ENCODE data around the gene PMPCA. TPM values are rescaled to one million over a fixed set of nuclear protein-coding genes. Genes with fewer than 3 reads are reported as not detected.

The PMPCA gene
- polyA plus RNA-seq, 2 donors = 32.0 to 38.6 TPM

DNA sequence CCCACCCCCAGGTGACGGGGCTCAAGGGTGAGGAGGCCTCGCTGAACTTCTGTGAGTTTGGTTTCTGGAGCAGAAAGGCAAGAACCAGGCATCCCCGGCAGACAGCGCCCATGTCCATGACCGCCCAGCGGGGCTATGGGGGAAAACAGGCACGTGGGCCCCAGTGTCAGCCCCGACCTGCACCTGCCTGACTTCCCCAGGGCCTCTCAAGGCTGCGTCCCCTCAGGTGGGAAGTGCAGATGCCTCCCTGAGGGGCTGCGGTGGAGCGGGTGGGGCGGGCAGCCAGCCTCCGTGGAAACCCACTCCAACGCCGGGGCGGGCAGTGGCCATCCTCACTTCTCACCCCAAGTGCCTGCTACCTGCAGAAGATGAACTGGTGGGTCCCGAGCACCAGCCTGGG is 30.1 kb upstream of the PMPCA start:
- Histone ChIP-seq H3K27me3 (ENCODE audit: control insufficient read depth in 1 of 2, insufficient read depth in 2 of 2, low read length in 2 of 2) (no peaks in the 10 kb centered on the region), H3K4me1 (ENCODE audit: control insufficient read depth in 2 of 2, insufficient read depth in 2 of 2, low read length in 1 of 2) (no peaks in the 10 kb centered on the region), H3K27ac (ENCODE audit: low read depth in 2 of 2, low read length in 1 of 2) (no peak overlapping the region), H3K9me3 (ENCODE audit: control insufficient read depth in 2 of 2, insufficient read depth in 1 of 2, low read depth in 1 of 2, low read length in 1 of 2) (no peaks in the 10 kb centered on the region), H3K4me3 (ENCODE audit: low read depth in 1 of 2, low read length in 2 of 2) (no peak overlapping the region), H3K36me3 (ENCODE audit: control insufficient read depth in 2 of 2, insufficient read depth in 2 of 2, low read length in 1 of 2) (peaks cover 14 to 52% of the 10 kb centered on the region in 2 donors)
- 92 to 93% methylated on average over 17 of the region's 17 CpGs for WGBS, 2 donors

DNA sequence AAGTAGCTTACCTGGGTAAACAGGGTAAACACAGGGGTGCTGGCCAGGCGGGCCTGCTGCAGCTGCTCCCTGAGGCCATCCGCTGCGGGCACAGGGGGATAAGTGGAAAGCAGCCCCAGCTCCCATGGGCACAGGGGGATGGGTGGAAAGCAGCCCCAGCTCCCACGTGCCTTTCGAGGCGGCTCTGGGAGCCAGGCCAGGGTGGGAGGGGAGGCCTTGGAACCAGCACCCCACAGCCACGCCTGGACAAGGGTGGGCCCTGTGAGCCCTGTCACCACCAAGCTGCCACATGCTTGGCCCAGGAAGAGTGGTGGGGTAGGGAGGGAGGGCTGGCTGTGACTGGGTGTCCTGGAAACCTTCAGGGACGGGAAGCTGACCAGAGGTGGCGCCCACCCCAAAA is 29.1 kb upstream of the PMPCA start:
- Histone ChIP-seq H3K27me3 (ENCODE audit: control insufficient read depth in 1 of 2, insufficient read depth in 2 of 2, low read length in 2 of 2) (no peaks in the 10 kb centered on the region), H3K4me3 (ENCODE audit: low read depth in 1 of 2, low read length in 2 of 2) (no peak overlapping the region)
- 75 to 83% methylated on average over 9 of the region's 9 CpGs for WGBS, 2 donors

DNA sequence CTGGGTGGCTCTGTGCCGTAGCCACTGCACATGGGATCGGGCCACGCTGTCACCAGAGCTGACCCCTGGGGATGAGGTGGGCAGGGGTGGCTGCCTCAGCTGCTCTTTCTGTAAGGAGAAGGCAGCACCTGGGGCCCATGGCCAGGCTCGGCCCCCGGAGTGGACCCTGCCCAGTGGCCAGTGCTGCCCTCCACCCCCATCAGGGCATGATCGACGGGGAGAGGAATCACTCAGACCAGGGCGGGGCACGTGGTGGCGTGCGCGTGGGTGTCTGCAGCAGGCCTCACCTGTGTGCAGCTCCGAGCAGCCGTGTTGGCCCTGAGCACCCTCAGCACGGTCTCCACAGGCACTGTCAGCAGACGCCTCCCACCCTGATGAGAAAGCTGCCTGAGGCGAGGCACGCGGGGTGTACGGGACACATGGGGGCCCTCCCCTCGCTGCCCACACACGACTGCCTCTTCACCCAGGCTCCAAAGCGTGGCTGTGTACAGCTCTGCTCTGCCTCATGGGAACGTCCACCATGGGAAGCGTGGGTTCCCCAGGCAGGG is 28.4 kb upstream of the PMPCA start:
- H3K36me3 ChIP-seq (ENCODE audit: control insufficient read depth in 2 of 2, insufficient read depth in 2 of 2, low read length in 1 of 2) = peaks cover 15 to 55% of the 10 kb centered on the region in 2 donors

More for the DNA sequence above, 29.1 kb upstream of the PMPCA start:
- Histone ChIP-seq H3K36me3 (ENCODE audit: control insufficient read depth in 2 of 2, insufficient read depth in 2 of 2, low read length in 1 of 2) (peaks cover 14 to 52% of the 10 kb centered on the region in 2 donors), H3K27ac (ENCODE audit: low read depth in 2 of 2, low read length in 1 of 2) (no peak overlapping the region), H3K9me3 (ENCODE audit: control insufficient read depth in 2 of 2, insufficient read depth in 1 of 2, low read depth in 1 of 2, low read length in 1 of 2) (no peaks in the 10 kb centered on the region), H3K4me1 (ENCODE audit: control insufficient read depth in 2 of 2, insufficient read depth in 2 of 2, low read length in 1 of 2) (no peaks in the 10 kb centered on the region)

DNA sequence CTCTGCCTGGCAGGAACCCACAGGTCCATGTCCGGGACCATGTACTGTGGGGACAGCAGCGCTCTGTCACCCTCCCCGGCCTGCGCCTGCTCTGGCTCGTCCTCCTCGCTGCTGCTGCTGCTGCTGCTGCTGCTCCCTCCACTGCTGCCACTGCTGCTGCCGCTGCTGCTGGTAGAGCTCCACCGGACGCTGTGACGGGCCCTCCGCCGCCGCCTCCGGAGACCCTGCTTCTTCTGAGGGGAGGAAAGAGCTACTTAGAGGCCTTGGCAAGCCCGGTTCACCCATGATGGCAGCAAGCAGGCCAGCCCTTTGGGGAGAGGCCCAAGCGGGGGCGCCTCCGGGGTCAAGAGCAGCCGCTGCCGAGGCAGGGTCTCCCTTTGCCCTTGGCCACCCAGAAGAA is 27.0 kb upstream of the PMPCA start:
- no peaks in the 10 kb centered on the region for H3K4me1 ChIP-seq (ENCODE audit: control insufficient read depth in 2 of 2, insufficient read depth in 2 of 2, low read length in 1 of 2)
- peaks cover 25 to 66% of the 10 kb centered on the region in 2 donors for H3K36me3 ChIP-seq (ENCODE audit: control insufficient read depth in 2 of 2, insufficient read depth in 2 of 2, low read length in 1 of 2)
- no peaks in the 10 kb centered on the region for H3K27me3 ChIP-seq (ENCODE audit: control insufficient read depth in 1 of 2, insufficient read depth in 2 of 2, low read length in 2 of 2)
- H3K9me3 ChIP-seq (ENCODE audit: control insufficient read depth in 2 of 2, insufficient read depth in 1 of 2, low read depth in 1 of 2, low read length in 1 of 2) = no peaks in the 10 kb centered on the region
- H3K27ac ChIP-seq (ENCODE audit: low read depth in 2 of 2, low read length in 1 of 2) = no peak overlapping the region
- WGBS, 2 donors = 96 to 97% methylated on average over 20 of the region's 20 CpGs
- no peak overlapping the region for H3K4me3 ChIP-seq (ENCODE audit: low read depth in 1 of 2, low read length in 2 of 2)

More for the DNA sequence above, 28.4 kb upstream of the PMPCA start:
- Histone ChIP-seq H3K27ac (ENCODE audit: low read depth in 2 of 2, low read length in 1 of 2) (no peak overlapping the region), H3K27me3 (ENCODE audit: control insufficient read depth in 1 of 2, insufficient read depth in 2 of 2, low read length in 2 of 2) (no peaks in the 10 kb centered on the region), H3K4me3 (ENCODE audit: low read depth in 1 of 2, low read length in 2 of 2) (no peak overlapping the region), H3K4me1 (ENCODE audit: control insufficient read depth in 2 of 2, insufficient read depth in 2 of 2, low read length in 1 of 2) (no peaks in the 10 kb centered on the region), H3K9me3 (ENCODE audit: control insufficient read depth in 2 of 2, insufficient read depth in 1 of 2, low read depth in 1 of 2, low read length in 1 of 2) (no peaks in the 10 kb centered on the region)
- 90 to 91% methylated on average over 25 of the region's 25 CpGs for WGBS, 2 donors

DNA sequence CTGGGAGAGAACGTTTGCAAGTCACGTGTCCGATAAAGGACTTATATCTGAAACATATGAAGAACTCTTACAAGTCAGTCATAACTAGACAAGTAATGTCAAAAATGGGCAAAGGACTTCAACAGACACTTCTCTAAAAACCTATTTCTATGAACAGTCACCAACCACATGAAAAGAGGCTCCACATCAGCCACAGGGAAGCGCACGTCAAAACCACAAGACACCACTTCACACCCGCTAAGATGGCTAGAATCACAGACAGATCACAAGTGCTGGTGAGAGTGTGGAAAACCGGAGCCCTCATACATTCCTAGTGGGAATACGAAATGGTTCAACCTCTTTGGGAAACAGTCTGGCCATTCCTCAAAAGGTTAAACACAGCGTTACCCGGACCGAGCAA is 25.4 kb upstream of the PMPCA start:
- H3K4me3 ChIP-seq (ENCODE audit: low read depth in 1 of 2, low read length in 2 of 2) = no peak overlapping the region
- peaks cover 32 to 62% of the 10 kb centered on the region in 2 donors for H3K36me3 ChIP-seq (ENCODE audit: control insufficient read depth in 2 of 2, insufficient read depth in 2 of 2, low read length in 1 of 2)
- no peak overlapping the region for H3K27ac ChIP-seq (ENCODE audit: low read depth in 2 of 2, low read length in 1 of 2)
- H3K4me1 ChIP-seq (ENCODE audit: control insufficient read depth in 2 of 2, insufficient read depth in 2 of 2, low read length in 1 of 2) = no peaks in the 10 kb centered on the region
- no peaks in the 10 kb centered on the region for H3K27me3 ChIP-seq (ENCODE audit: control insufficient read depth in 1 of 2, insufficient read depth in 2 of 2, low read length in 2 of 2)
- 81 to 86% methylated on average over 11 of the region's 11 CpGs for WGBS, 2 donors
- H3K9me3 ChIP-seq (ENCODE audit: control insufficient read depth in 2 of 2, insufficient read depth in 1 of 2, low read depth in 1 of 2, low read length in 1 of 2) = no peaks in the 10 kb centered on the region

DNA sequence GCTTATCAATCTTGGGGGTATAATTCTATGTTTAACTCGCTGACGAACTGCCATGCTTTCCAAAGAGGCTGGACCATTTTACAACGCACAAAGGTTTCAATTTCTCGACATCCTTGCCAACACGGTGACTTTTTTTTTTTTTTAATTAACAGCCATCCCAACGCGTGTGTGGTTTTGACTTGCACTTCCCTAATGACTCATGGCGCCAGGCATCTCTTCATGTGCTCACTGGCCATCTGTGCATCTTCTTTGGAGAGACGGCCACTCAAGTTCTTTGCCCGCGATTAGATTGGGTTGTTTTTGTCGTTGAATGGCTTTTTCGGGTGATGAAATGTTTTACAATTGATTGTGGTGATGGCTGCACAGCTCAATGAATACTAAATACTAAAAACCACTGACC is 24.4 kb upstream of the PMPCA start:
- peaks cover 32 to 54% of the 10 kb centered on the region in 2 donors for H3K36me3 ChIP-seq (ENCODE audit: control insufficient read depth in 2 of 2, insufficient read depth in 2 of 2, low read length in 1 of 2)
- H3K4me3 ChIP-seq (ENCODE audit: low read depth in 1 of 2, low read length in 2 of 2) = no peak overlapping the region
- no peaks in the 10 kb centered on the region for H3K4me1 ChIP-seq (ENCODE audit: control insufficient read depth in 2 of 2, insufficient read depth in 2 of 2, low read length in 1 of 2)
- 83 to 90% methylated on average over 13 of the region's 13 CpGs for WGBS, 2 donors
- H3K27ac ChIP-seq (ENCODE audit: low read depth in 2 of 2, low read length in 1 of 2) = no peak overlapping the region
- H3K9me3 ChIP-seq (ENCODE audit: control insufficient read depth in 2 of 2, insufficient read depth in 1 of 2, low read depth in 1 of 2, low read length in 1 of 2) = no peaks in the 10 kb centered on the region
- no peaks in the 10 kb centered on the region for H3K27me3 ChIP-seq (ENCODE audit: control insufficient read depth in 1 of 2, insufficient read depth in 2 of 2, low read length in 2 of 2)

DNA sequence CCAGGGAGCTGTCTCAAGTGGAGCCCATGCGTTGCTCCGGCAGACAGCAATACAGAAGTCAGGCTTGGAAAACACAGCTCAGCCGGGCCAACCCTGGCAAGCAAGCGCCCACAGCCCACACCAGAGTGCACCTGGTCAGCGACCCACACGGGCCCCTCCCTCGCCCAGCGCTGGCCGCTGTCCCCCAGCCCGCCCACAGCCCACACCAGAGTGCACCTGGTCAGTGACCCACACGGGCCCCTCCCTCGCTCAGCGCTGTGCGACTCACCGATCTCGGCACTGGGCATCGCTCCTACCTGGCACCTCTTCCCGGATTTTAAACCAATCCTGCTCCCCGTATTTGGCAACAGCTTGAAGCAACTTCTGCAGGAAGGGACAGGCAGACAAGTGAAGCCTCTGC is 23.2 kb upstream of the PMPCA start:
- Histone ChIP-seq H3K27me3 (ENCODE audit: control insufficient read depth in 1 of 2, insufficient read depth in 2 of 2, low read length in 2 of 2) (no peaks in the 10 kb centered on the region), H3K9me3 (ENCODE audit: control insufficient read depth in 2 of 2, insufficient read depth in 1 of 2, low read depth in 1 of 2, low read length in 1 of 2) (no peaks in the 10 kb centered on the region), H3K27ac (ENCODE audit: low read depth in 2 of 2, low read length in 1 of 2) (no peak overlapping the region), H3K36me3 (ENCODE audit: control insufficient read depth in 2 of 2, insufficient read depth in 2 of 2, low read length in 1 of 2) (peaks cover 36 to 52% of the 10 kb centered on the region in 2 donors), H3K4me3 (ENCODE audit: low read depth in 1 of 2, low read length in 2 of 2) (no peak overlapping the region), H3K4me1 (ENCODE audit: control insufficient read depth in 2 of 2, insufficient read depth in 2 of 2, low read length in 1 of 2) (no peaks in the 10 kb centered on the region)
- 94 to 97% methylated on average over 13 to 19 of the region's 19 CpGs for WGBS, 2 donors

DNA sequence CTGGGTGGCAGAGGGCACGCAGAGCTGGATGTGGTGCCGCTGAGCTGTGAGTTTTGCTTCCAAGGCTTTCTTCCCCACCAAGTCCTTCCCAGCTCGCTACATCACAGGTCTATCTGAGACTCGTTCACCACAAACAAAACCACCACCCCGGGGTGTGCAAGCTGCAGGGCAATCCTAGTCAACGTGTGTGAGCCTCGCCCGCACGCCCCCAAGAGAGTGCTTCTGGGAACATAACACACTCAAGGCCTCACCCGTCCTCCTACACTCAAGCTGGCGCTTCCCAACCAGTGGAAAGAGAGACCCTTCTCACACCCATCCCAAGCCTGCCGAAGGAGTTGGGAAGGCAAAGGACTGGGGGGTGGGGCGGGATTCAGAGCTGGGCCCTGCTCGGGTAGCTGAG is 21.1 kb upstream of the PMPCA start:
- Histone ChIP-seq H3K27me3 (ENCODE audit: control insufficient read depth in 1 of 2, insufficient read depth in 2 of 2, low read length in 2 of 2) (no peaks in the 10 kb centered on the region), H3K4me1 (ENCODE audit: control insufficient read depth in 2 of 2, insufficient read depth in 2 of 2, low read length in 1 of 2) (no peaks in the 10 kb centered on the region), H3K9me3 (ENCODE audit: control insufficient read depth in 2 of 2, insufficient read depth in 1 of 2, low read depth in 1 of 2, low read length in 1 of 2) (no peaks in the 10 kb centered on the region), H3K4me3 (ENCODE audit: low read depth in 1 of 2, low read length in 2 of 2) (no peak overlapping the region), H3K36me3 (ENCODE audit: control insufficient read depth in 2 of 2, insufficient read depth in 2 of 2, low read length in 1 of 2) (peaks cover 25 to 45% of the 10 kb centered on the region in 2 donors), H3K27ac (ENCODE audit: low read depth in 2 of 2, low read length in 1 of 2) (no peak overlapping the region)
- 84 to 85% methylated on average over 14 of the region's 14 CpGs for WGBS, 2 donors

DNA sequence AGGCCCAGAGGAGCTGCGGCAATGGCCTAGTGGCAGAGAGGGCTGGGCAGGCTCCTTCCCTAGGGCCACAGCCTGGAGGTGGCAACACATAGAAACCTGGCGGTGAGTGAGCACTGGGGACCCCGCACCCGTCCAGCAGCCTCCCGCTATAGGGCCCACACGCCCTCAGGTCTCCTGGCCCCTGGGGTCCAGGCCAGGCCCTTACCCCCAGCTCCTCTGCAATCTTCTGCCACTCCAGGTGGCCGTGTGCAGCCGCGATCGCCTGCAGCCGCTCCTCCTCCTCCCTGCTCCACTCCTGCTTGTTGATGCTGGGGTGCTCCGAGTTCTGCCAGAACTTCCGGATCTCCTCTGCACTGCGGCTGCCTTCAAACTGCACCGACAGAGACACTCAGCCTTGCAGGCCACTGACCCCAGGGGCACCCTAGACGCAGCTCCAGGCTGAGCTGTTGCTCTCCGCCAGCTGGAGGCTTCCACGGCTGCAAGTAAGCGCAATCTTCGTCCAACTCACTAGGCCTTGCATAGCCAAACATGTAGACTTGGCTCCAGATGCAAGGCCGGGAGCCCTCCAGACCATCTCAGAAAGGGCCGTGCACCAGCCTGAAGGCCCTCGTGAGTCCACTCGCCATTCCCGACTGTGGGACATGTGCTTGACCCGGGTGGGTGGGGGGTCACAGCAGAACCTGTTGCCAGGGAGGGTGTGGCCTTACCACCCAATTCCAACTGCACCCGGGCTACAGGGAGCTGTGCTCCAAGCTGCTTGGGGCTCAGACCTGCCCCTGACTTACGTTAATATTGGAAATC is 18.5 kb upstream of the PMPCA start:
- 92% methylated on average over 28 of the region's 28 CpGs for WGBS, 2 donors
- Histone ChIP-seq H3K9me3 (ENCODE audit: control insufficient read depth in 2 of 2, insufficient read depth in 1 of 2, low read depth in 1 of 2, low read length in 1 of 2) (no peaks in the 10 kb centered on the region), H3K4me3 (ENCODE audit: low read depth in 1 of 2, low read length in 2 of 2) (no peak overlapping the region), H3K27me3 (ENCODE audit: control insufficient read depth in 1 of 2, insufficient read depth in 2 of 2, low read length in 2 of 2) (no peaks in the 10 kb centered on the region), H3K27ac (ENCODE audit: low read depth in 2 of 2, low read length in 1 of 2) (no peak overlapping the region), H3K36me3 (ENCODE audit: control insufficient read depth in 2 of 2, insufficient read depth in 2 of 2, low read length in 1 of 2) (peaks cover 32 to 65% of the 10 kb centered on the region in 2 donors), H3K4me1 (ENCODE audit: control insufficient read depth in 2 of 2, insufficient read depth in 2 of 2, low read length in 1 of 2) (no peaks in the 10 kb centered on the region)

Measured in esophagus (tissue), 2 donors.